Measurements from ENCODE around the gene TFEB. TPM values are rescaled to one million over a fixed set of nuclear protein-coding genes. Genes with fewer than 3 reads are reported as not detected.

The TFEB gene
- total and polyA plus RNA-seq, 2 of the 8 experiments (the other 6 are each of a cell fraction or from before 2014, with no cell fraction given) = 2.3 to 6.7 TPM

- TF ChIP-seq CHD7 (IDR thresholded peaks at IDR 0.05; ENCODE audit: insufficient replicate concordance, low read length) (no peak), SIN3A (conservative IDR thresholded peaks at IDR 0.05 in 1 of 2, IDR thresholded peaks at IDR 0.05 in 1 of 2; ENCODE audit: low read depth in 1 of 2, low read length in 2 of 2) (no peak), ATF2 (IDR thresholded peaks at IDR 0.05; ENCODE audit: low read length) (no peak), NRF1 (IDR thresholded peaks at IDR 0.05; ENCODE audit: low read depth, low read length) (no peak), POLR2A (IDR thresholded peaks at IDR 0.05; ENCODE audit: control extremely low read depth in 1 of 2, low read depth in 2 of 2, low read length in 2 of 2) (no peak)
Observed at GRCh38 chr6:41711323-41712038, 23.9 kb downstream of the TFEB start (continued).
